H1 (cell line): ENCODE measurements around the gene PLEKHA1. TPM values are rescaled to one million over a fixed set of nuclear protein-coding genes. Genes with fewer than 3 reads are reported as not detected.

ENCODE experiments used
- BACH1 ChIP-seq: IDR thresholded peaks from 2 replicates; pipeline ENCODE4 v1.6.1; 2012; ENCODE audit warnings: low read length, improper control_type of control experiment
- CHD1 ChIP-seq: IDR thresholded peaks from 2 replicates; pipeline ENCODE4 v1.6.1; 2012; ENCODE audit warnings: low read depth, low read length, improper control_type of control experiment
- KDM5A ChIP-seq: fragments of 200-600 bp; IDR thresholded peaks from 2 replicates; pipeline ENCODE4 v1.7.1; 2012; ENCODE audit warnings: mild to moderate bottlenecking, low read length, inconsistent platforms, mixed read lengths
- SIN3A ChIP-seq, 2 experiments: IDR thresholded peaks in 1 of 2; conservative IDR thresholded peaks in 1 of 2; 2 replicates each; pipeline ENCODE4 v1.6.1; 2011 to 2012; ENCODE audit warnings: low read length in 2 of 2, improper control_type of control experiment in 1 of 2, low read depth in 1 of 2, mild to moderate bottlenecking in 1 of 2
- YY1 ChIP-seq: IDR thresholded peaks from 2 replicates; pipeline ENCODE4 v1.6.1; 2011; ENCODE audit warnings: low read depth, mild to moderate bottlenecking, low read length
- polyA plus RNA-seq, 7 experiments: library from polyadenylated mRNA; depleted of rRNA in 3 of 7; stranded (reverse) in 5 of 7; unstranded in 2 of 7; fragments of >200 nt in 5 of 7; fragments of 200-250 nt in 2 of 7; gene quantifications; 1 replicate in 5 of 7; 2 replicates in 1 of 7; 4 replicates in 1 of 7; pipeline versions ENCODE4 v1.2.1 to v1.2.3, GENCODE V29; 2011 to 2013; ENCODE audit warnings: missing spikeins in 2 of 7, mixed read lengths in 2 of 7
- total RNA-seq: library from RNA; stranded (reverse); fragmentation: NEBNext Ultra II Directional; extraction: Animal tissue kit (Norgen Biotek cat#: 25700); gene quantifications from 2 replicates; pipeline ENCODE4 v1.2.1, GENCODE V29; 2021

PLEKHA1 gene
- total and polyA plus RNA-seq, 2 of the 8 experiments (the other 6 are each of a cell fraction or from before 2014, with no cell fraction given): 15.6 to 39.7 TPM

DNA sequence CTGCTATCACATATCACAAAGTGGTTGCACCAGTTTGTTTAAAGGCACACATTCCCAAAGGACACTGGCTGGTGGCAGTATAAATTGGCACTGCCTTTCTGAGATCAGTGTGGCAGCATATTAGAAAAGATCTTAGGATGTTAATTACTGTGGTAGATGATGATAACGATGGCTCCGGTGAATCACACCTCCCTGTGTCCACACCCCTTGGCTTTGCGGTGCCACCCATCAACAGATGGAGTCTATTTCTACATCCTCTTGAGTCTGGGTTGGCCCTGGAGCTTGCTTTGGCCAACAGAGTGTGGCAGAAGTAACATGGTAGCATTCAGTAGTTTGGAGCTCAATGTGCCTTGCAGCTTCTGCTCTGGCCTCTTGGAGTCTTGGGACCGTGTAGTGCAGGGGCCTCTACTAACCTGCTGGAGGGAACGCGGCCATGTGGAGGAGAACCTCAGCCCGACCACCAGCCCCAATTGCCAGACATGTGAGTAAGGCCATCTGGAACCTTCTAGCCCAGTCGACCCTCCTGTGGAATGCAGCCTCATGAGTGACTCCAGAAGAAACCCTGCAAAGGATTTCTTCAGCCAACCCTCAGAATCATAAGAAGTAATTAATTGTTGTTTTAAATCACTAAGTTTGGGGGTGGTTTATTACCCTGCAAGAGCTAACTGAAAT is 27.2 kb upstream of the PLEKHA1 start (continued):
- TF ChIP-seq YY1 (no peak), BACH1 (no peak), SIN3A (conservative IDR thresholded peaks at IDR 0.05 in 1 of 2, IDR thresholded peaks at IDR 0.05 in 1 of 2; ENCODE audit: low read depth in 1 of 2, low read length in 2 of 2) (no peak), KDM5A (no peak), CHD1 (no peak)
